Left ventricle myocardium inferior (tissue), 1 donor: ENCODE results near the gene HDDC2. TPM values are rescaled to one million over a fixed set of nuclear protein-coding genes. Genes with fewer than 3 reads are reported as not detected.

ENCODE experiments used
- DNase-seq: peaks from one replicate; pipeline ENCODE4 v3.0.0-alpha.2; 2020
- H3K27ac ChIP-seq: fragments of 200-600 bp; replicated peaks from 2 replicates; pipeline ENCODE4 v1.8.0; 2021
- H3K27me3 ChIP-seq: fragments of 200-600 bp; 2 replicates; pipeline ENCODE4 v1.8.0; 2021; ENCODE audit warnings: low read depth
- H3K36me3 ChIP-seq: fragments of 200-600 bp; 2 replicates; pipeline ENCODE4 v1.8.0; 2021
- H3K4me1 ChIP-seq: fragments of 200-600 bp; 2 replicates; pipeline ENCODE4 v1.8.0; 2021
- H3K4me3 ChIP-seq: fragments of 200-600 bp; 2 replicates; pipeline ENCODE4 v1.8.0; 2021; ENCODE audit warnings: mild to moderate bottlenecking, moderate library complexity
- H3K9me3 ChIP-seq: fragments of 200-600 bp; replicated peaks from 2 replicates; pipeline ENCODE4 v1.8.0; 2021
- intact Hi-C: fragments of 100-400 bp; cut with micrococcal nuclease; formaldehyde crosslinking; loops from one replicate; pipeline ENCODE4 v1.11.0; 2022
- total RNA-seq: library from RNA; stranded (reverse); fragmentation: NEBNext Ultra II Directional; extraction: Animal tissue kit (Norgen Biotek cat#: 25700); gene quantifications from one replicate; pipeline ENCODE4 v1.2.1, GENCODE V29; 2021
- TF ChIP-seq, protein P1 (sequence below): fragments of 200-600 bp; IDR thresholded peaks from 2 replicates; pipeline ENCODE4 v1.8.0; 2021; ENCODE audit warnings: antibody characterized with exemption, mild to moderate bottlenecking, borderline replicate concordance
- donor health status: DM: no; HTN: yes; CAD: no; lungs with severe emphysema.

The HDDC2 gene
- total RNA-seq, 1 donor from 2014 or later = 87.9 TPM

DNA sequence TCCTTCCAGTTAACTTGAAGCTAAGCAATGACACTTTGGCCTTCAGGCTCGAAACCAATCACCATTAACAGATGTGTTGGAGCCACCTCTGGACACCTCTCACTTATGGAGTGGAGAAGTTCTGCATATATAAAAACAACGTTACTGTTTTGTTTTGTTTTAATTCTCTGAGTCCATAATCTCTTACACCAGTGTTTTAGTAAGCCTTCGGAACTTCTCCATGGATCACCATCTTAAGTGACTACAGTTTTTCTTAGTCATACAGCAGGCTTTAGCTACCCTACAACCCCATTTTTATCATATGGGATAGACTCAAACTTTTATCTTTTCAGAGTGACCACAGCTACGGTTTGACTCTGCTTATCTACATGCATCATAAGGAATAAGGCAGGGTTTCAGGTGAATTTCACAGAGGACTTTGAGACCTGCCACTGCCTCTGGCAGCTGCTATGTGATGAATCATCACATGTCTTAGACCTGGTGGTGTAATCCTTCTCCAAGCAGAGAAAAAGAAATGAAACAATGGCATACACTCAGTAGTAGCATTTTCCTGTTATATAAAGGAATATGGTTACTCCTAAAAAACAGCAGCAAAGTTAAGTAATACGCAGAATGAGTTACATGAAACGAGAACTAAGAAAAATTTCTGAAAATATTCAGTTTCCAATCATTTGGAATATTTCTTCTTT is 5.5 kb upstream of the HDDC2 start:
- H3K4me1 ChIP-seq = peaks cover 5% of the 10 kb centered on the region
- H3K36me3 ChIP-seq = no peaks in the 10 kb centered on the region
- H3K27me3 ChIP-seq = no peaks in the 10 kb centered on the region
- no peak for DNase-seq
- H3K4me3 ChIP-seq = no peak overlapping the region
- intact Hi-C loops = loop anchor here (10.0 kb wide), 2 partner anchors 152 to 658 kb away; partner anchors contain the start of gene TPD52L1
- no peak overlapping the region for H3K27ac ChIP-seq
- TF ChIP-seq, protein P1, sequence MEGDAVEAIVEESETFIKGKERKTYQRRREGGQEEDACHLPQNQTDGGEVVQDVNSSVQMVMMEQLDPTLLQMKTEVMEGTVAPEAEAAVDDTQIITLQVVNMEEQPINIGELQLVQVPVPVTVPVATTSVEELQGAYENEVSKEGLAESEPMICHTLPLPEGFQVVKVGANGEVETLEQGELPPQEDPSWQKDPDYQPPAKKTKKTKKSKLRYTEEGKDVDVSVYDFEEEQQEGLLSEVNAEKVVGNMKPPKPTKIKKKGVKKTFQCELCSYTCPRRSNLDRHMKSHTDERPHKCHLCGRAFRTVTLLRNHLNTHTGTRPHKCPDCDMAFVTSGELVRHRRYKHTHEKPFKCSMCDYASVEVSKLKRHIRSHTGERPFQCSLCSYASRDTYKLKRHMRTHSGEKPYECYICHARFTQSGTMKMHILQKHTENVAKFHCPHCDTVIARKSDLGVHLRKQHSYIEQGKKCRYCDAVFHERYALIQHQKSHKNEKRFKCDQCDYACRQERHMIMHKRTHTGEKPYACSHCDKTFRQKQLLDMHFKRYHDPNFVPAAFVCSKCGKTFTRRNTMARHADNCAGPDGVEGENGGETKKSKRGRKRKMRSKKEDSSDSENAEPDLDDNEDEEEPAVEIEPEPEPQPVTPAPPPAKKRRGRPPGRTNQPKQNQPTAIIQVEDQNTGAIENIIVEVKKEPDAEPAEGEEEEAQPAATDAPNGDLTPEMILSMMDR = no peak
- H3K9me3 ChIP-seq = peaks cover 5% of the 10 kb centered on the region

DNA sequence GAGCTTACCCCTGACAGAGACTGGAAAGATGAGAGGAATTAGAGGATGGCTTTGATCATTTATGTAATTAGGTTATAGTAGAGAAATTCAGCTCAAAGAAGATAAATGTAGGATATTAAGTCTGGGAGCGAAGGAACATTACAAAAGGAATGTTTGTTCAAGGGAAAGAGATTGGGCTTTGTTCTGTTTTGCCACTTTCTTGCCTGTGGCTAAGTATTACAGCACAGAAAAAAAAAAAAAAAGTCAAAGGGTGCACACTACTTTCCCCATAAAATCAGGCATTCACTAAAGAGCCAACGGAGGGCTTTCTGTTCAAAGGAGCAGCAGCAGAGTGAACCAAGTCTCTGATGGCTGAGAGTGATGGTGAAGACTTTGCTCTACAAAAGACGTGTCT is 5.0 kb upstream of the HDDC2 start:
- Histone ChIP-seq H3K27ac (no peak overlapping the region), H3K9me3 (peaks cover 5% of the 10 kb centered on the region), H3K4me1 (peaks cover 4% of the 10 kb centered on the region), H3K27me3 (no peaks in the 10 kb centered on the region), H3K4me3 (no peak overlapping the region), H3K36me3 (no peaks in the 10 kb centered on the region)
- DNase-seq = no peak
- intact Hi-C loops = loop anchor here (10.0 kb wide), 2 partner anchors 152 to 658 kb away; partner anchors contain the start of gene TPD52L1
- TF ChIP-seq, protein P1 = no peak

DNA sequence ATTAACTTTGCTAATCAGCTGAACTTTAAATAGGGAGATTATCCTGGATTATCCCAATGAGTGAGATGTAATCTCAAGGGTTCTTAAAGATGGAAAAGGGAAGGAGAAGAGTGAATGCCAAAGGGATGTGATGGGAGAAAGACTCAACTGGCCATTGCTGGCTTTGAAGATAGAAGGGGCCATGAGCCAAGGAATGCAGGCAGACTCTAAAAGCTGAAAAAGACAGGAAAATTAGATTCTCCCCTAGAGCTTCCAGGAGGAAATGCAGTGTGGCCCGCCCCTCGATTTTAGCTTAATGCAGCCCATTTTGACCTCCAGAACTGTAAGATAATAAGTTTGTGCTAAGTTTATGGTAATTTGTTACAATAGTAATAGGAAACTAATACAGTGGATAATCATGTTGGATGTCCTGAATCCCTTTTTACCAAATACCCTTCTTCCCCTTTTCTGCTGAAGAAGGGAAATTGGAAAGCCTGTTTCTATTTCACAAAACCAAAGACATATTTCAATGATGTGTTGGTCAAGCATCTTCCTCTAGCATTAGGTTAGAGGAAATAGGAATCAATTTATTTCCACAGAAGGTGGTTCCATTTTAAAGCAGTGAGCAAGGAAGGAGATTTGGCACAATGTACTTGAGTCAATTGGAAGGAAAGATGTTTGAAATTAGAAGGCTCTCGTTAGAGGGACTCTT is 3.3 kb upstream of the HDDC2 start:
- intact Hi-C loops = loop anchor here (10.0 kb wide), 2 partner anchors 150 to 660 kb away; partner anchors contain the start of gene TPD52L1
- H3K9me3 ChIP-seq = peaks cover 5% of the 10 kb centered on the region
- no peaks in the 10 kb centered on the region for H3K36me3 ChIP-seq
- TF ChIP-seq, protein P1 = no peak
- H3K4me1 ChIP-seq = peaks cover 19% of the 10 kb centered on the region
- DNase-seq = no peak
- H3K4me3 ChIP-seq = no peak overlapping the region
- H3K27ac ChIP-seq = no peak overlapping the region
- no peaks in the 10 kb centered on the region for H3K27me3 ChIP-seq

DNA sequence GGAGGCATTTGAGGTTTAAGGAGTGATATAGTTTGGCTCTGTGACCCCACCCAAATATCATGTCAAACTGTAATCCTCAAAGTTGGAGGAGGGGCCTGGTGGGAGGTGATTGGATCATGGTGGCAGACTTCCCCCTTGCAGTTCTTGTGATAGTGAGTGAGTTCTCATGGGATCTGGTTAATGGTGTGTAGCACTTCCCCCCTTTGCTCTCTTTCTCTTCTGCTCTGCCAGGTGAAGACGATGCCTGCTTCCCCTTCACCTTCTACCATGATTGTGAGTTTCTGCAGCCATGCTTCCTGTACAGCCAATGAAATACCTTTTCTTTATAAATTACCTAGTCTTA is 1.7 kb upstream of the HDDC2 start:
- TF ChIP-seq, protein P1 = no peak

DNA sequence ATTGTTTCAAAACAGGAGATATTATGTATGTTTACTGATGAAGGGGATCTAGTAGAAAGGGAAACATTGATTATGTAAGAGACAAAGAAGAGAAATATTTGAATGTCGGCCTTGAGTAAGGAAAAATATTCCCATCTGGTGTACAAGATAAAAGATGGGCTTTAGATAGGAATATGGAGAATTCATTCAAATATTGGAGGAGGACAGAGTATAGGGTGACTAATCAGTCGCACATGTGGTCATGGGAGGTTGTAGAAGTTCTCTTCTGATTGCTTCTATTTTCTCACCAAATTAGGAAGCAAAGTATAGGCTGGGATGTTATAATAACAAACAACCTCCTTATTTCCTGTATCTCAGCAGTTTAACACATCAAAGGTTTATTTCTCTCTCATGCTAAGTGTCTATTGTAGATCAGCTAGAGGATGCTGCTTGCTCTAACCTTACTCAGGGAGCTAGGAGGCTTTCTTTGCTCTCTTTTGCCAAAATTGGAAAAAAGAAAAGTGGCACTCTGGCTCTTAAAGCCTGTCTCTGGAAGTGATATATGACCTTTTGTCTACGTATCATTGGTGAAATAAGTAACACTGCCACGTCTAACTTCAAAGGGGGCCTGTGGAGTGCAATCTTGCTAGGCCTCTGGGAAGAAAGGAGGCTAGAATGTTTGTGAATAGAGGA is 1.2 kb upstream of the HDDC2 start:
- TF ChIP-seq, protein P1 = no peak
- DNase-seq = no peak
- Histone ChIP-seq H3K27me3 (no peaks in the 10 kb centered on the region), H3K4me3 (no peak overlapping the region), H3K36me3 (peaks cover 12% of the 10 kb centered on the region), H3K9me3 (peaks cover 5% of the 10 kb centered on the region), H3K4me1 (peaks cover 38% of the 10 kb centered on the region), H3K27ac (peak overlapping the region; percentile 94)
- intact Hi-C loops = loop anchor here (10.0 kb wide), 2 partner anchors 148 to 662 kb away; partner anchors contain the start of gene TPD52L1

More for the DNA sequence above, 1.7 kb upstream of the HDDC2 start:
- intact Hi-C loops = loop anchor here (10.0 kb wide), 2 partner anchors 149 to 661 kb away; partner anchors contain the start of gene TPD52L1
- Histone ChIP-seq H3K27ac (no peak overlapping the region), H3K4me1 (peaks cover 36% of the 10 kb centered on the region), H3K27me3 (no peaks in the 10 kb centered on the region), H3K4me3 (no peak overlapping the region), H3K36me3 (peaks cover 8% of the 10 kb centered on the region), H3K9me3 (peaks cover 5% of the 10 kb centered on the region)
- no peak for DNase-seq
